ENCODE results near the gene CYP39A1.

DNA sequence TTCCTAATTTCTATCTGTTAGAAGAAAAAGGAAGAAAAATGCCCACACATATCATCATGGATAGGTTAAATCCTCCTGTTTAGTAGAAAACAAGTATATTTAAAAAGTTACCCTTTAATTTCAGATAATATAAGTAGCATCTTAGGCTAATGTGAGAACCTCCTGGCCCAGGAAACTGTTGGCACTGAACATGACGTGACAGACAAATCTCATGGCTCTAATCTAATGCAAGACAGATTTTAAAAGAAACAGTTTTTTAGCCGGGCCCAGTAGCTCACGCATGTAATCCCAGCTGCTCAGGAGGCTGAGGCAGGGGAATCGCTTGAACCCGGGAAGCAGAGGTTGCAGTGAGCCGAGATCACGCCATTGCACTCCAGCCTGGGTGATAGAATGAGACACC is 22.9 kb downstream of the CYP39A1 start:
- TF ChIP-seq, protein P1, sequence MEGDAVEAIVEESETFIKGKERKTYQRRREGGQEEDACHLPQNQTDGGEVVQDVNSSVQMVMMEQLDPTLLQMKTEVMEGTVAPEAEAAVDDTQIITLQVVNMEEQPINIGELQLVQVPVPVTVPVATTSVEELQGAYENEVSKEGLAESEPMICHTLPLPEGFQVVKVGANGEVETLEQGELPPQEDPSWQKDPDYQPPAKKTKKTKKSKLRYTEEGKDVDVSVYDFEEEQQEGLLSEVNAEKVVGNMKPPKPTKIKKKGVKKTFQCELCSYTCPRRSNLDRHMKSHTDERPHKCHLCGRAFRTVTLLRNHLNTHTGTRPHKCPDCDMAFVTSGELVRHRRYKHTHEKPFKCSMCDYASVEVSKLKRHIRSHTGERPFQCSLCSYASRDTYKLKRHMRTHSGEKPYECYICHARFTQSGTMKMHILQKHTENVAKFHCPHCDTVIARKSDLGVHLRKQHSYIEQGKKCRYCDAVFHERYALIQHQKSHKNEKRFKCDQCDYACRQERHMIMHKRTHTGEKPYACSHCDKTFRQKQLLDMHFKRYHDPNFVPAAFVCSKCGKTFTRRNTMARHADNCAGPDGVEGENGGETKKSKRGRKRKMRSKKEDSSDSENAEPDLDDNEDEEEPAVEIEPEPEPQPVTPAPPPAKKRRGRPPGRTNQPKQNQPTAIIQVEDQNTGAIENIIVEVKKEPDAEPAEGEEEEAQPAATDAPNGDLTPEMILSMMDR (IDR thresholded peaks at IDR 0.05): no peak
- no peak for TF ChIP-seq POLR2A (IDR thresholded peaks at IDR 0.05)
